Measurements from ENCODE around the gene SEC23A.

Gene SEC23A

GRCh38 chr14:39043352-39043943, 59.6 kb downstream of the SEC23A start:
- no peak for TF ChIP-seq CTCF (IDR thresholded peaks at IDR 0.05; ENCODE audit: control extremely low read depth, extremely low read depth, low read depth, missing control alignments)
- no peak for DNase-seq (ENCODE audit: extremely low spot score)
- ChIA-PET CTCF (interaction anchor here (0.8 to 1.5 kb wide), 4 partner anchors 9 to 108 kb away, joined by 3 to 4 read pairs (median 3); no protein-coding TSS in a partner anchor), POLR2A (no interaction called here)

GRCh38 chr14:39040529-39040928, 62.5 kb downstream of the SEC23A start:
- CTCF ChIA-PET, result interaction anchor here (1.2 kb wide), 2 partner anchors 25 to 33 kb away, joined by 3 to 5 read pairs; no protein-coding TSS in a partner anchor

DNA sequence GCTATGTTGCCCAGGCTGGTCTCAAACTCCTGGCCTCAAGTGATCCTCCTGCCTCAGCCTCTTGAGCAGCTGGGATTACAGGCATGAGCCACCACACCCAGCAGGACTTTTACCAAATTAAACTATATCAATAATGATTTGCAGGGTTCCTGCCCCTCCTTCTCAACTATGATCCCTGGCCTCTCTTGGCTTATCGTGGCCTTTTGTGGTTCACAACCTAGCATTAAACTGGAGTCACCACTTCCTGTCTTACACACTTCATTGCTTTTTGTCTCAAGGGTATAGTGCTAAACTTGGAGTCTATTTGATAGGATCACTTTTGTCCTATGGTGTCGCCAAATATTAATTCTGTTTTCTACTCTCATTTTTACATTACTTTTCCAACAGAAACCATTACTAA, 64.5 kb downstream of the SEC23A start:
- DNase-seq (ENCODE audit: extremely low spot score), result no peak
- POLR2A ChIA-PET, result no interaction called here
- CTCF ChIA-PET, result no interaction called here
- no peak for TF ChIP-seq CTCF (IDR thresholded peaks at IDR 0.05; ENCODE audit: control extremely low read depth, extremely low read depth, low read depth, missing control alignments)

More at GRCh38 chr14:39040529-39040928, 62.5 kb downstream of the SEC23A start:
- TF ChIP-seq CTCF (IDR thresholded peaks at IDR 0.05; ENCODE audit: control extremely low read depth, extremely low read depth, low read depth, missing control alignments), result no peak
- POLR2A ChIA-PET, result interaction anchor here (0.6 kb wide), 1 partner anchor 12 kb away, joined by 5 read pairs; no protein-coding TSS in a partner anchor
- DNase-seq (ENCODE audit: extremely low spot score), result no peak

DNA sequence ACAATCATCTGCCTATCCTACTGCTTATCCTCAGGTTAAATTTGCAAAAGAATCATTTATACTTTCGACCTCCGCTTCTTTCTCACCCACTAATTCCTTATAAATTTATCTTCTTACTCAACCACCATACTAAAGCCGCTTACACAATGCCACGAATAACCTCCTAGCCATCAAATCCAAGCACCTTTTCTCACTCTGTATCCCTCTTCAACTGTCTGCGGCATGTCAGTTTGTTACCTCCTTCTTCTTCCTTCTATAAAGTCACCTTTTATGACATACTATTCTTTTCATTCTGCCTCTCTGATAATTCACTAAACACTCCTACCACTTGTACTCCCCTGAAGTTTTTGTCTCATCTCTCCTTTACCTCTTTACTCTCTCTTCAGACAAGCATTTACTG, 66.3 kb downstream of the SEC23A start:
- ChIA-PET CTCF (no interaction called here), POLR2A (no interaction called here)
- DNase-seq (ENCODE audit: extremely low spot score), result no peak
- TF ChIP-seq CTCF (IDR thresholded peaks at IDR 0.05; ENCODE audit: control extremely low read depth, extremely low read depth, low read depth, missing control alignments), result no peak

DNA sequence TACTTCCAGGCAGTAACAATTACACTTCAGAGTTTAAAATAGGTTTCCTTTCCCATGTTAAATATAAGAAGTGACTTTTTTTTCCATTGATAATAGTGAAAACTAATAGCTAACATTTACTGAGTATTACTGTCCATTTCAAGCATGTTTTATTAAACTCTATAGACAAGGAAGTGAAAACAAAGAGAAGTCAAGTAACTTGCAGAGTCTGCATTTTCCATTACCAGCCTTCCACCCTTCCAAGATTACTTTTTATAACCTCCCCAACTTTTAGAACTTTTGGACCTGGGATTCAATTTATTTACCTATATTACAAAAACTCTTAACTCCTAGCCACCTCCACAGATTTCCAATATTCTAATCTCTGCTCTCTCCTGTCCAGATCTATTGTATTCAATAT, 67.7 kb downstream of the SEC23A start:
- no peak for TF ChIP-seq CTCF (IDR thresholded peaks at IDR 0.05; ENCODE audit: control extremely low read depth, extremely low read depth, low read depth, missing control alignments)
- POLR2A ChIA-PET, result no interaction called here
- CTCF ChIA-PET, result interaction anchor here (1.3 to 1.6 kb wide), 2 partner anchors 28 to 40 kb away, joined by 4 read pairs; no protein-coding TSS in a partner anchor
- no peak for DNase-seq (ENCODE audit: extremely low spot score)

- ChIA-PET POLR2A (no interaction called here), CTCF (interaction anchor here (0.7 to 1.6 kb wide), 7 partner anchors 9 to 39 kb away, joined by 3 to 4 read pairs (median 3); no protein-coding TSS in a partner anchor)
- no peak for TF ChIP-seq CTCF (IDR thresholded peaks at IDR 0.05; ENCODE audit: control extremely low read depth, extremely low read depth, low read depth, missing control alignments)
- no peak for DNase-seq (ENCODE audit: extremely low spot score)
Observed at GRCh38 chr14:39034481-39035296, 68.3 kb downstream of the SEC23A start.

Measured in GM10248 (cell line).